Measurements from ENCODE around the gene BUB3.

DNA sequence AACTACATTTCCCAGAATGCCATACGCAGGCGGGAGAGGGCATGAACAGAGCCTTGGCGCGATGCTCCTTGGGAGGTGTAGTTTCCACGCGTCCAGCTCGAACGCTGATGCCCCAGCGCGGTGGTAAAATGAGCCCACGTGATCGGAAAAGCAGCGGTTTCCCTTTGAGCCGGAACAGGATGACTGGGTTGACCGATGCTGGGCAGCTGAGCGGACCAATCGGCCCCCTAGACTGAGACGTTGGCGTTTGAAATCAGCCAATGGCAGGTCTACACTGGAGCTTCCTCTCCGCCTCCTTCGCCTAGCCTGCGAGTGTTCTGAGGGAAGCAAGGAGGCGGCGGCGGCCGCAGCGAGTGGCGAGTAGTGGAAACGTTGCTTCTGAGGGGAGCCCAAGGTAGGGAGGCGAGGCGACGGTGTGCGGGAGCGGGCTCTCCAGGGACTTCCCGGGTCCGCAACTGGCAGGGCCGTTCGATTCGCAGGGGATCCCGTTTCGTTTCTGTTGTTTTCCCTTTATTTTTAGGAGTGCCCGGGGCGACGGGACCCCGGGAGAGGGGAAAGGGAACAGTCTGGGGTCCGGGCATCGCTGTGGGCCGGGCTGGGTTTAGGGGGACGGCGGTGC is at the start of gene BUB3:
- peak in 3 of 6 experiments; percentile 19 to 24 (median 19) for TF ChIP-seq CTCF (IDR thresholded peaks at IDR 0.05)
- peak; percentile 9 to 83 for TF ChIP-seq POLR2A (IDR thresholded peaks at IDR 0.05)

Measured in thyroid gland (tissue), 4 donors.